ENCODE data around the gene LRRC43.
A peak's percentile ranks its signal among the peaks of the same experiment; 100 is the strongest.

The LRRC43 gene

GRCh38 chr12:122183588-122183940, 641 bp downstream of the LRRC43 start:
- peak overlapping the region; percentile 38 for H3K4me3 ChIP-seq (ENCODE audit: low read depth, low read length)
- in situ Hi-C loops (cut with HindIII; ENCODE audit: low sequenced_read_pairs), result no loop called here
- TF ChIP-seq, protein P1, sequence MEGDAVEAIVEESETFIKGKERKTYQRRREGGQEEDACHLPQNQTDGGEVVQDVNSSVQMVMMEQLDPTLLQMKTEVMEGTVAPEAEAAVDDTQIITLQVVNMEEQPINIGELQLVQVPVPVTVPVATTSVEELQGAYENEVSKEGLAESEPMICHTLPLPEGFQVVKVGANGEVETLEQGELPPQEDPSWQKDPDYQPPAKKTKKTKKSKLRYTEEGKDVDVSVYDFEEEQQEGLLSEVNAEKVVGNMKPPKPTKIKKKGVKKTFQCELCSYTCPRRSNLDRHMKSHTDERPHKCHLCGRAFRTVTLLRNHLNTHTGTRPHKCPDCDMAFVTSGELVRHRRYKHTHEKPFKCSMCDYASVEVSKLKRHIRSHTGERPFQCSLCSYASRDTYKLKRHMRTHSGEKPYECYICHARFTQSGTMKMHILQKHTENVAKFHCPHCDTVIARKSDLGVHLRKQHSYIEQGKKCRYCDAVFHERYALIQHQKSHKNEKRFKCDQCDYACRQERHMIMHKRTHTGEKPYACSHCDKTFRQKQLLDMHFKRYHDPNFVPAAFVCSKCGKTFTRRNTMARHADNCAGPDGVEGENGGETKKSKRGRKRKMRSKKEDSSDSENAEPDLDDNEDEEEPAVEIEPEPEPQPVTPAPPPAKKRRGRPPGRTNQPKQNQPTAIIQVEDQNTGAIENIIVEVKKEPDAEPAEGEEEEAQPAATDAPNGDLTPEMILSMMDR (IDR thresholded peaks at IDR 0.05; ENCODE audit: low read depth, low read length), result no peak
- no peak for DNase-seq (ENCODE audit: low read depth, low spot score)

DNA sequence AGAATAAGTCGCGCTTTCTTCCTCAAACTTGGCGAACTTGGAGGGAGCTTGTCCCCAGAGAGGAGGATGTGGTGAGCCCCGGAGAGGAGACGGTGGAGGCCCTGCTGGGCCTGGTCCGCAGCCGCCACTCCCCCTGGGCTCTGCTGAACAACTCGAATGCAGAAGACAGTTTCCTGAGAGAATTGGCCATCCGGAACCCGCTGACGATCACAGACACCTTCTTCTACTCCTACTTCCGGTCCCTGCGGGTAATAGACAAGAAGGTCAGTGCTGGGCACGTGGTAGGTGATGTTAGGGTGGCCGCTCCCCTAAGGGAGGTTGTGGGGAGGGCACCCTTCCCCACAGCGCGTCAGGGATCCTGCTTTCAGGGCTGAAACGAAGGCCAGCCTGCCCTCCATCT, 1.6 kb downstream of the LRRC43 start:
- H3K4me3 ChIP-seq (ENCODE audit: low read depth, low read length), result no peak overlapping the region
- TF ChIP-seq, protein P1 (IDR thresholded peaks at IDR 0.05; ENCODE audit: low read depth, low read length), result no peak
- DNase-seq (ENCODE audit: low read depth, low spot score), result no peak
- in situ Hi-C loops (cut with HindIII; ENCODE audit: low sequenced_read_pairs), result no loop called here

- in situ Hi-C loops (cut with HindIII; ENCODE audit: low sequenced_read_pairs), result no loop called here
- no peak for DNase-seq (ENCODE audit: low read depth, low spot score)
- TF ChIP-seq, protein P1 (IDR thresholded peaks at IDR 0.05; ENCODE audit: low read depth, low read length), result no peak
- no peak overlapping the region for H3K4me3 ChIP-seq (ENCODE audit: low read depth, low read length)
Measured at GRCh38 chr12:122185079-122185478, 2.2 kb downstream of the LRRC43 start.

DNA sequence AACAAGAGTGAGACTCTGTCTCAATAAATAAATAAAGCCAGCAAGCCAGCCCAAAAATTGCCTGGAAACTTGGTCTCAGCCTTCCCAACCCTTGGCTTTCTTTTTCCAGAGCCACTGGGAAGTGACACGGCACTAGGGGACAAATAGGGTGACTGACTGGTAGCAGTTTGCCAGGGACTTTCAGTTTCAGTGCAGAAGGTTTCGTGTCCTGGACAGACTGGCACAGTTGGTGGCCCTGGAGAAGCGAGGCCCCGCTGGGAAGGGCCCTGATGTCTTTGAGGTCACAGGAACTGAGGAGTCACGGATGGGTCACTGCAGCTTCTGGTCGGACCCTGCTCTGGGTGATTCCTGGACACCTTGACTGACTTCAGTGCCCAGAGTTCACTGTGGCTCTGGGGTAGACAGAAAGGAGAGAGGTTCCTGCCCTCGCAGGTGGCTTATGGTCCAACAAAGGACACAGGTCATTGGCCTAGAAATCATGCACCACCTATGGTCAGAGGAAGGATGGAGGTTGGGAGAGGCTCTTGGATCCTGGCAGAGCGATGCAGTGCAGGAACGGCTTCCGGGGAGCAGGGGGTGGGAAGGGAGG, 2.7 kb downstream of the LRRC43 start:
- in situ Hi-C loops (cut with HindIII; ENCODE audit: low sequenced_read_pairs), result no loop called here
- DNase-seq (ENCODE audit: low read depth, low spot score), result no peak
- TF ChIP-seq, protein P1 (IDR thresholded peaks at IDR 0.05; ENCODE audit: low read depth, low read length), result no peak
- H3K4me3 ChIP-seq (ENCODE audit: low read depth, low read length), result no peak overlapping the region

DNA sequence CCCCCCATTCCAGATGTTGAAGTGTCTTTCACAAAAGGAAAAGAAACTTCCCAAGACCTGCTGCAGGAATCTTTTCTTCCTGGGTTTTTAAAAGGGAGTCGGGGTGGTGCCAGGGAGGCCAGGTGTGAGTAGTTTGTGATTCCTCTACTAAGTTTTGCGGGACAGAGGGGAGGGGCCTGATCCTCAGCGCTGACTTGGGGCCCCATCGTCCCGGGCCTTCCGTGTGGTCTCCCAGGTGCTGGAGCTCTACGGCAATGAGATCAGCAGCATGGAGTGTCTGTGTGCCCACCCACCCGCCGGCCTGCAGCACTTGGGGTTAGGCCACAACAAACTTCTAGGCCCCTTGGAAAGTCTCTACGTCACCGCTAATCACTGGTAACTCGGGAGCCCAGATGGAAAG, 4.5 kb downstream of the LRRC43 start:
- in situ Hi-C loops (cut with HindIII; ENCODE audit: low sequenced_read_pairs), result no loop called here
- TF ChIP-seq, protein P1 (IDR thresholded peaks at IDR 0.05; ENCODE audit: low read depth, low read length), result no peak
- no peak for DNase-seq (ENCODE audit: low read depth, low spot score)
- no peak overlapping the region for H3K4me3 ChIP-seq (ENCODE audit: low read depth, low read length)

GRCh38 chr12:122189626-122190475, 6.9 kb downstream of the LRRC43 start:
- in situ Hi-C loops (cut with HindIII; ENCODE audit: low sequenced_read_pairs), result no loop called here
- TF ChIP-seq, protein P1 (IDR thresholded peaks at IDR 0.05; ENCODE audit: low read depth, low read length), result no peak
- no peak for DNase-seq (ENCODE audit: low read depth, low spot score)
- H3K4me3 ChIP-seq (ENCODE audit: low read depth, low read length), result no peak overlapping the region
